ENCODE measurements around the gene FOXP2.

GRCh38 chr7:114432061-114432460 lies 17.4 kb downstream of the FOXP2 start:
- TF ChIP-seq CTCF (conservative IDR thresholded peaks at IDR 0.05; ENCODE audit: low read depth, low read length): no peak
- no peak for TF ChIP-seq EZH2 (IDR thresholded peaks at IDR 0.05; ENCODE audit: low read length, unreplicated experiment)
- no peak for TF ChIP-seq EZH2phosphoT487 (IDR thresholded peaks at IDR 0.05; ENCODE audit: borderline replicate concordance, low read length)
